HepG2 (cell line): ENCODE data around the gene RABGGTA. TPM values are rescaled to one million over a fixed set of nuclear protein-coding genes. Genes with fewer than 3 reads are reported as not detected.

Source experiments
- AFF4 ChIP-seq: sonication (generic); formaldehyde crosslinking; IDR thresholded peaks from 2 replicates; pipeline ENCODE4 v1.4.0; 2020; ENCODE audit warnings: missing genetic modification reagents
- MEF2D ChIP-seq: sonication (generic); formaldehyde crosslinking; IDR thresholded peaks from 2 replicates; pipeline ENCODE4 v1.5.1; 2020; ENCODE audit warnings: mild to moderate bottlenecking, missing genetic modification reagents
- NR2F2 ChIP-seq: IDR thresholded peaks from 2 replicates; pipeline ENCODE4 v1.6.1; 2012; ENCODE audit warnings: low read depth, inconsistent platforms, borderline replicate concordance
- RAD21 ChIP-seq: fragments of 450-650 bp; formaldehyde crosslinking; IDR thresholded peaks from 2 replicates; pipeline ENCODE4 v1.5.0; 2020; ENCODE audit warnings: mild to moderate bottlenecking
- RFX1 ChIP-seq: fragments of 450-650 bp; IDR thresholded peaks from 2 replicates; pipeline ENCODE4 v1.6.1; 2017
- TBP ChIP-seq: sonication (generic); formaldehyde crosslinking; IDR thresholded peaks from 2 replicates; pipeline ENCODE4 v1.5.0; 2020; ENCODE audit warnings: missing genetic modification reagents
- ZBTB2 ChIP-seq: sonication (generic); formaldehyde crosslinking; IDR thresholded peaks from 2 replicates; pipeline ENCODE4 v1.8.0; 2022; ENCODE audit warnings: low read depth, missing genetic modification reagents
- ZBTB37 ChIP-seq: sonication (generic); formaldehyde crosslinking; IDR thresholded peaks from 2 replicates; pipeline ENCODE4 v1.4.0; 2020; ENCODE audit warnings: mild to moderate bottlenecking, missing genetic modification reagents
- ZBTB40 ChIP-seq, 2 experiments: fragments of 450-650 bp in 1 of 2; sonication (generic) in 1 of 2; formaldehyde crosslinking in 1 of 2; IDR thresholded peaks; 2 replicates each; pipeline versions ENCODE4 v1.6.1 to v1.8.0; 2016 to 2022; ENCODE audit warnings: antibody characterized with exemption in 1 of 2, mild to moderate bottlenecking in 1 of 2, missing genetic modification reagents in 1 of 2
- ZIK1 ChIP-seq: sonication (generic); formaldehyde crosslinking; IDR thresholded peaks from 2 replicates; pipeline ENCODE4 v1.5.0; 2020; ENCODE audit warnings: mild to moderate bottlenecking, low read depth, missing genetic modification reagents, borderline replicate concordance
- ZNF788 ChIP-seq: sonication (generic); formaldehyde crosslinking; IDR thresholded peaks from 2 replicates; pipeline ENCODE4 v1.5.0; 2020; ENCODE audit warnings: mild to moderate bottlenecking, missing genetic modification reagents, borderline replicate concordance
- polyA plus RNA-seq, 8 experiments: library from polyadenylated mRNA; depleted of rRNA in 3 of 8; stranded (reverse) in 7 of 8; unstranded in 1 of 8; fragments of >200 nt; fragmentation: Illumina TruSeq in 4 of 8; extraction: Trizol in 4 of 8; gene quantifications; 2 replicates each; pipeline versions ENCODE4 v1.2.1 to v1.2.3, GENCODE V29; 2011 to 2016; ENCODE audit warnings: low read depth in 4 of 8, missing spikeins in 1 of 8, mixed read lengths in 1 of 8; ENCODE audit not compliant: insufficient read depth in 1 of 8
- total RNA-seq, 5 experiments: library from RNA; depleted of rRNA; stranded (reverse); fragments of >200 nt; fragmentation: Illumina TruSeq; extraction: Trizol; gene quantifications; 2 replicates each; pipeline ENCODE4 v1.2.3, GENCODE V29; 2016; ENCODE audit warnings: low read depth in 1 of 5

RABGGTA gene
- total and polyA plus RNA-seq, 2 of the 13 experiments (the other 11 are each of a cell fraction or from before 2014, with no cell fraction given) = 57.9 to 90.8 TPM

GRCh38 chr14:24271134-24271833 is at the start of gene RABGGTA (continued):
- TF ChIP-seq ZBTB40 (IDR thresholded peaks at IDR 0.05) (no peak), ZBTB40 (CRISPR knock-in tag; IDR thresholded peaks at IDR 0.05) (peak; percentile 94), ZIK1 (CRISPR knock-in tag) (peak; percentile 100), TBP (CRISPR knock-in tag) (peak; percentile 99), MEF2D (CRISPR knock-in tag) (peak; percentile 98), ZBTB2 (CRISPR knock-in tag) (peak; percentile 97), ZBTB37 (CRISPR knock-in tag) (no peak), NR2F2 (no peak), RFX1 (no peak), ZNF788 (CRISPR knock-in tag) (peak; percentile 100), AFF4 (peak; percentile 90; the same call in 1 of the 2 replicates), RAD21 (CRISPR knock-in tag) (peak; percentile 91)
